Heart right ventricle (tissue), 16 donors: ENCODE data around the gene CCDC192. TPM values are rescaled to one million over a fixed set of nuclear protein-coding genes. Genes with fewer than 3 reads are reported as not detected.

ENCODE experiments used
- ATAC-seq, 8 donors: fragments of 200-7000 bp; cut with Tn5 transposase; one replicate each; pipeline ENCODE4 v1.9.1; 2020; ENCODE audit warnings: mild to moderate bottlenecking in 8 of 8, moderate library complexity in 8 of 8, moderate number of reproducible peaks in 1 of 8
- DNase-seq, 2 donors: peaks; one replicate each; pipeline ENCODE4 v3.0.0-alpha.2; 2020
- H3K27ac ChIP-seq, 10 donors: fragments of 200-600 bp; sonication (generic) in 2 of 10; one replicate each; pipeline versions ENCODE4 v1.5.0 to v1.8.0; 2020 to 2022; ENCODE audit warnings: mild to moderate bottlenecking in 3 of 10
- H3K27me3 ChIP-seq, 7 donors: fragments of 200-600 bp; one replicate each; pipeline ENCODE4 v1.8.0; 2021 to 2022; ENCODE audit warnings: mild to moderate bottlenecking in 2 of 7
- H3K36me3 ChIP-seq, 9 donors: fragments of 200-600 bp; sonication (generic) in 1 of 9; one replicate each; pipeline versions ENCODE4 v1.5.0 to v1.8.0; 2020 to 2022; ENCODE audit warnings: mild to moderate bottlenecking in 2 of 9
- H3K4me1 ChIP-seq, 9 donors: fragments of 200-600 bp; sonication (generic) in 1 of 9; one replicate each; pipeline versions ENCODE4 v1.5.0 to v1.8.0; 2020 to 2022; ENCODE audit warnings: mild to moderate bottlenecking in 4 of 9
- H3K4me3 ChIP-seq, 10 donors: fragments of 200-600 bp; sonication (generic) in 2 of 10; one replicate each; pipeline versions ENCODE4 v1.5.0 to v1.8.0; 2020 to 2022; ENCODE audit warnings: mild to moderate bottlenecking in 7 of 10, moderate library complexity in 2 of 10
- H3K9me3 ChIP-seq, 11 donors: fragments of 200-600 bp in 10 of 11; sonication (generic) in 2 of 11; one replicate each; pipeline versions ENCODE4 v1.5.0 to v1.8.0; 2013 to 2022; ENCODE audit warnings: mild to moderate bottlenecking in 2 of 11, control low read depth in 1 of 11, moderate library complexity in 1 of 11
- WGBS, 2 donors: extraction: QIAGEN DNeasy Blood & Tissue Kit; methylation state at CpG; one replicate each; pipeline ENCODE4 v1.1.7; 2013; ENCODE audit warnings: inconsistent platforms in 1 of 2; 5-methylcytosine and 5-hydroxymethylcytosine counted together
- intact Hi-C, 10 donors: fragments of 100-400 bp; cut with DNase I; formaldehyde crosslinking; loops; one replicate each; pipeline versions ENCODE4 v1.11.1 to v1.14.2; 2022
- polyA plus RNA-seq, 2 donors: library from polyadenylated mRNA; stranded (reverse); fragments of 200-250 nt; gene quantifications; one replicate each; pipeline ENCODE4 v1.2.3, GENCODE V29; 2013
- total RNA-seq, 10 donors: library from RNA; stranded (reverse); fragmentation: NEBNext Ultra II Directional in 3 of 10; extraction: Animal tissue kit (Norgen Biotek cat#: 25700) in 3 of 10; gene quantifications; one replicate each; pipeline versions ENCODE4 v1.2.1 to v1.2.4, GENCODE V29; 2021 to 2023
- TF ChIP-seq, protein P1 (sequence below), 9 donors: fragments of 200-600 bp; sonication (generic) in 2 of 9; IDR thresholded peaks; one replicate each; pipeline versions ENCODE4 v1.5.0 to v1.8.0; 2021 to 2022; ENCODE audit warnings: antibody characterized with exemption in 9 of 9, mild to moderate bottlenecking in 5 of 9, moderate library complexity in 1 of 9
- donor health status: Arrhythmogenic right ventricular cardiomyopathy.
- donor health status: ischemic (EF 13 %, LVEDD 7.1; RV severe dilation, severe dysfunction).
- donor health status: healthy with polysubstance abuse.
- donor health status: DM: no; HTN: yes; CAD: no.
- donor health status: DM: no; HTN: no; CAD: no.
- donor health status: ischemic (EF 25% LVEDD 6.9; RV normal size, moderate dysfunction).
- donor health status: ischemic (EF 25% LVEDD 5.7; RV mildly dilated, moderate dysfunction).
- donor health status: healthy.
- donor health status: DM: yes; HTN: yes; CAD: no.
- donor health status: Ischemic cardiomyopathy.
- donor health status: ischemic (EF 35%, LVEDD 5.7; RV mildly dilated, moderate dysfunction).
- donor health status: nonischemic (EF 11% LVEDD 7.7; RV severe dilation, severe dysfunction).
- donor health status: DM: yes; HTN: yes; CAD: no.
- donor health status: PGD.
- donor health status: ischemic (EF 29% LVEDD 5.4; RV normal size, mild dysfunction).
- donor health status: nonischemic (EF 23%, LVEDD 6.1; RV moderate dilation, normal function).

Gene CCDC192
- total and polyA plus RNA-seq, 12 donors = 0.13 to 0.76 (median 0.33) TPM; not detected in 8

DNA sequence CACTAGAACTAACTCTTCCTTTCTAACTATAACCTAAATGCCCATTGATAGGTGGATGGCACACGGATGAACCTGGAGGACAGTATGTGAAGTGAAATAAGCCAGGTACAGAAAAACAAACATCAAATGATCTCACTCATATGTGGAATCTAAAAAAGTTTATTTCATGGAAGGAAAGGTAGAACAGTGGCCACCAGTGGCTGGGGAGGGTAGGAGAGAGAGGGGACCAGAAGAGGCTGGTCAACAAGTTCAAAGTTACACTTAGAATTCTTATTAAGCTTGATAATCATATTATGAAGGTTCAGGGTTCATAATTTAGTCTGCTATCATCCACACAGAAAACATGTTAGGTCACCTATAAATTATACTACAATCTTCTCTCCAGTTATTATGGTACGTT, 272.8 kb downstream of the CCDC192 start:
- DNase-seq (no peak), ATAC-seq (peak in 1 of 8 donors; percentile 6)
- WGBS, 2 donors = 88 to 93% methylated on average over 2 of the region's 2 CpGs
- intact Hi-C loops = loop anchor here in 1 of 10 donors (5.0 kb wide), 1 partner anchor 106 kb away; the partner anchor contains the start of gene SLC12A2
- Histone ChIP-seq H3K27ac (peak overlapping the region in 7 of 10 donors; percentile 0 to 77 (median 36)), H3K9me3 (no peaks in the 10 kb centered on the region), H3K27me3 (no peaks in the 10 kb centered on the region), H3K36me3 (no peaks in the 10 kb centered on the region), H3K4me1 (peaks cover 0 to 27% (median 8%) of the 10 kb centered on the region in 9 donors), H3K4me3 (no peak overlapping the region)
- TF ChIP-seq, protein P1, sequence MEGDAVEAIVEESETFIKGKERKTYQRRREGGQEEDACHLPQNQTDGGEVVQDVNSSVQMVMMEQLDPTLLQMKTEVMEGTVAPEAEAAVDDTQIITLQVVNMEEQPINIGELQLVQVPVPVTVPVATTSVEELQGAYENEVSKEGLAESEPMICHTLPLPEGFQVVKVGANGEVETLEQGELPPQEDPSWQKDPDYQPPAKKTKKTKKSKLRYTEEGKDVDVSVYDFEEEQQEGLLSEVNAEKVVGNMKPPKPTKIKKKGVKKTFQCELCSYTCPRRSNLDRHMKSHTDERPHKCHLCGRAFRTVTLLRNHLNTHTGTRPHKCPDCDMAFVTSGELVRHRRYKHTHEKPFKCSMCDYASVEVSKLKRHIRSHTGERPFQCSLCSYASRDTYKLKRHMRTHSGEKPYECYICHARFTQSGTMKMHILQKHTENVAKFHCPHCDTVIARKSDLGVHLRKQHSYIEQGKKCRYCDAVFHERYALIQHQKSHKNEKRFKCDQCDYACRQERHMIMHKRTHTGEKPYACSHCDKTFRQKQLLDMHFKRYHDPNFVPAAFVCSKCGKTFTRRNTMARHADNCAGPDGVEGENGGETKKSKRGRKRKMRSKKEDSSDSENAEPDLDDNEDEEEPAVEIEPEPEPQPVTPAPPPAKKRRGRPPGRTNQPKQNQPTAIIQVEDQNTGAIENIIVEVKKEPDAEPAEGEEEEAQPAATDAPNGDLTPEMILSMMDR (IDR thresholded peaks at IDR 0.05) = no peak

DNA sequence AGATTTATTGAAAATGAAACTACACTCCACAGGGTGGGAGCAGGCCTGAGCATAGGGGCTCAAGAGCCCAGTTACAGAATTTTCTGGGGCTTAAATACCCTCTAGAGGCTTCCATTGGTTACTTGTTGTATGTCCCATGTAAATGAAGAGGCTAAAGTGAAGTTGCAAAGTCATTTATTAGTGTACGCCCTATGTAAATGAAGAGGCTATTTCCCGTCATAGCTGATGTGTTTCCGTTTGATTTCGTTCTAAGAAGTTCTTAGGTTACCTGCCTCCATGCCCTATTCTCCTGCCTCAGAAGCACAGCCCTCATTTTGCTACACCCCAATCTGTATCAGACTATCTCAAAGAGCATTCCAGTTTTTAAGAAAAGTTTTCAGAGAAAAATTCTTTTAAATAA, 273.3 kb downstream of the CCDC192 start:
- Histone ChIP-seq H3K4me3 (peak overlapping the region in 2 of 10 donors; percentile 9 to 10), H3K27me3 (no peaks in the 10 kb centered on the region), H3K9me3 (no peaks in the 10 kb centered on the region), H3K27ac (peak overlapping the region in 8 of 10 donors; percentile 0 to 77 (median 38)), H3K4me1 (peaks cover 0 to 21% (median 6%) of the 10 kb centered on the region in 9 donors), H3K36me3 (no peaks in the 10 kb centered on the region)
- TF ChIP-seq, protein P1 (IDR thresholded peaks at IDR 0.05) = no peak
- intact Hi-C loops = loop anchor here in 1 of 10 donors (5.0 kb wide), 1 partner anchor 106 kb away; the partner anchor contains the start of gene SLC12A2
- ATAC-seq = peak in 1 of 8 donors; percentile 41
- DNase-seq = no peak
- WGBS, 2 donors = 81 to 85% methylated on average over 4 of the region's 4 CpGs

DNA sequence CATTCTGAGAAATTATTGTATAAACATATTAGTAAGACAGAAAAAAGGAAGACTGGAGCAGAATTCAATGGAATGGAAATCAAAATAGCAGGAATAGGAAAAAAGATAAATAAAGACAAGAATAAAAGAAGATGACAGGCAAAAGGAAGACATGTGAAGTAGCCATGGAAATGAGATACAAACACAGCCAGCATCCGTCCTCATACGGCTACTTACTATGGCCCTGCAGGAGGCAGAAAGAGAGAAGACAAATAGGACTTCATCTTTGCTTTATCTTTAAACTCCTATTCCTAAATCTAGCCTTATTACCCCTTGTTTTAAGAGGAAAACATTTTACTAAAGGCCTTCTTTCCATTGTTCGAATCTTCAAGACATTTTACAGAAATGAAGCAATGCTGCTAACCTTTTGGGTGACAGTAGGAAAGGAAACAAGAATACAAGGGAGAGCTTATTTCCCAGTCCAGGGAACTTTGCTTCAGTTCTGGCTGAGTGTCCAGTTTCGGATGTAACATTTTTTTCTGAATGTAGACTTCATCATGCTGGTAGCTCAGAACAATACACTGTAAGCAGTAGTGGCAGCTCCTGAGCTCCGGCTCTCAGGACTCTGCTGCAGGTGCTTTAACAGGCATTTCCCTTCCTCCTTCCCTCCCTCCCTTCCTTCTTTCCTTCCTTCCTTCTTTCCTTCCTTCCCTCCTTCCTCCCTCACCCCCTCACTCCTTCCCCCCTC, 274.0 kb downstream of the CCDC192 start:
- ATAC-seq = peak in 6 of 8 donors; percentile 55 to 91 (median 74)

DNA sequence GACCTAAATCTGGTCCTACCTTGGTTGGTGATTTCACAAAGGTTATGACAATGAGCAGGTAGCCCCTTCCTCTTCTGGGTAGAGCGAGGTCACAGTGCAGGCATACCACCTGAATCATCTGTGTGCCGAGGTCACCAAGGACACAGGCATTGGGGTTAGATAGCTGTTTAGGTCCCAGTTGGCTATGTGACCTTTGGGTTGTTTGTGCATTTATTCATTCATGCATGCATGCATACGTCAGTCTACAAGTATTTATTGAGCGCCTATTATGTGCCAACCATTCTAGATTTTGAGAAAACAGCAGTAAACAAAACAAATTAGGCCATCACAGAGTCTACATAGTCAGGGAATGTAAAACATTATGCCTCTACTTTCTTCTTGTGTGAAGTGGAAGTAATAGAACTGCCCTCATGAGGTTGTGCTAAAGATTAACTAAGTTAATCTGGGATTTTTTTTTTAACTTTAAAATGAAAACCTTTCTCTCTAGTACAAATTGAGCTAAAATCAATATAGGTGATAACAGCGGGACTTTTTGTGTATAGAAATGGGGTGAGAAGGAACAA, 275.6 kb downstream of the CCDC192 start:
- Histone ChIP-seq H3K27me3 (no peaks in the 10 kb centered on the region), H3K4me3 (no peak overlapping the region), H3K36me3 (peaks cover 0 to 5% (median 0%) of the 10 kb centered on the region in 9 donors), H3K4me1 (peaks cover 0 to 19% (median 6%) of the 10 kb centered on the region in 9 donors), H3K9me3 (no peaks in the 10 kb centered on the region), H3K27ac (no peak overlapping the region)
- ATAC-seq = no peak
- TF ChIP-seq, protein P1 (IDR thresholded peaks at IDR 0.05) = no peak
- 96 to 98% methylated on average over 5 of the region's 5 CpGs for WGBS, 2 donors
- intact Hi-C loops = loop anchor here in 1 of 10 donors (5.0 kb wide), 1 partner anchor 103 kb away; the partner anchor contains the start of gene SLC12A2
- no peak for DNase-seq

More for the DNA sequence above, 274.0 kb downstream of the CCDC192 start:
- H3K9me3 ChIP-seq = no peaks in the 10 kb centered on the region
- H3K36me3 ChIP-seq = no peaks in the 10 kb centered on the region
- peaks cover 0 to 19% (median 6%) of the 10 kb centered on the region in 9 donors for H3K4me1 ChIP-seq
- intact Hi-C loops = loop anchor here in 1 of 10 donors (5.0 kb wide), 1 partner anchor 105 kb away; the partner anchor contains the start of gene SLC12A2
- 47 to 54% methylated on average over 5 of the region's 5 CpGs for WGBS, 2 donors
- no peak for DNase-seq
- peak overlapping the region in 1 of 10 donors; percentile 9 for H3K4me3 ChIP-seq
- TF ChIP-seq, protein P1 (IDR thresholded peaks at IDR 0.05) = no peak
- peak overlapping the region in 9 of 10 donors; percentile 11 to 77 (median 39) for H3K27ac ChIP-seq
- H3K27me3 ChIP-seq = no peaks in the 10 kb centered on the region
